NT2/D1 (cell line): ENCODE results near the gene NEK2.

ENCODE experiments used
- SUZ12 ChIP-seq: IDR thresholded peaks from 2 replicates; pipeline ENCODE4 v1.6.1; 2011; ENCODE audit not compliant: insufficient read length, insufficient read depth; ENCODE audit errors: extremely low read depth
- YY1 ChIP-seq: IDR thresholded peaks from 2 replicates; pipeline ENCODE4 v1.6.1; 2011; ENCODE audit not compliant: insufficient read length, insufficient read depth
- ZNF274 ChIP-seq: IDR thresholded peaks from 2 replicates; pipeline ENCODE4 v1.6.1; 2011; ENCODE audit warnings: mild to moderate bottlenecking, low read depth, low read length

GRCh38 chr1:211703812-211704537 lies 28.6 kb upstream of the NEK2 start:
- TF ChIP-seq YY1: no peak
- no peak for TF ChIP-seq ZNF274
- TF ChIP-seq SUZ12: no peak
